HG03095 (cell line): ENCODE measurements around the gene DNAJC6.
A peak's percentile ranks its signal among the peaks of the same experiment; 100 is the strongest.
"Not testable (repeated sequence)": the region's sequence is repeated elsewhere in the genome, so short reads cannot be mapped to it uniquely, and the experiment has no call there.

Source experiments
- ATAC-seq: cut with Tn5 transposase; IDR thresholded peaks from one replicate; pipeline ENCODE4 v1.9.1; 2021; ENCODE audit warnings: moderate library complexity; ENCODE audit not compliant: unreplicated experiment

DNAJC6 gene

DNA sequence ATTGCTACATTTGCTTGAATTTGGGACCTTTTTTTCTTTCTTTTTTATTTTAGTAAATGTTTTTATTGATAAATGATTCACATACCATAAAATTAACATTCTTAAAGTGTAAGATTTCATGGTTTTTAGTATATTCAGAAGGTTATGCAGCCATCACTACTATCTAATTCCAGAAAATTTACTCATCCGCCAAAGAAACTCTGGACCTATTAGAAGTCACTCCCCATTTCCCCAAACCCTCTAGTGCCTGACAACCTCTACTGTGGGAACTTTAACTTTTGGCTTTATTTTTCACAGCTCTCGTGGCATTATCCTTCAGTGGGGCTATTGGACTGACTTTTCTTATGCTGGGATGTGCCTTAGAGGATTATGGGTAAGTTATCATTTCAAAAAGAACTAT is 115.7 kb downstream of the DNAJC6 start:
- no peak for ATAC-seq

DNA sequence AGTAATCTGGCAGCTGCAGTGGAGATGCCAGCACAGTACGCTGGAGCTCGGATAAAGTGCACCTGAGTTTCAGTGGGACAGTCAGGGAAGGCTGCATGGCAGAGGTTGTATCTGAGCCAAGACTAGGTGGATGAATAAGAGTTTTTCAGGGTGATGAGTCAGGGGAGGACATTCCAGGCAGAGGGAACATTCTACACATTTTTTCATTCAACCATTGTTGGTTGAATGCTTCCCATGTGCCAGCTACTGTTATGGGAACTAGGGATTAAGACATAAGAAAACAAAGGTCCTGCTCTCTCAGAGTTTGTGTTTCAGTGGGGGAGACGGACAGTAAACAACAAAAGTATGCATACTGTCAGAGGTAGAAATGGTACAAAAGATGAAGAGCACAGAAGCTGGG is 116.4 kb downstream of the DNAJC6 start:
- ATAC-seq: no peak

DNA sequence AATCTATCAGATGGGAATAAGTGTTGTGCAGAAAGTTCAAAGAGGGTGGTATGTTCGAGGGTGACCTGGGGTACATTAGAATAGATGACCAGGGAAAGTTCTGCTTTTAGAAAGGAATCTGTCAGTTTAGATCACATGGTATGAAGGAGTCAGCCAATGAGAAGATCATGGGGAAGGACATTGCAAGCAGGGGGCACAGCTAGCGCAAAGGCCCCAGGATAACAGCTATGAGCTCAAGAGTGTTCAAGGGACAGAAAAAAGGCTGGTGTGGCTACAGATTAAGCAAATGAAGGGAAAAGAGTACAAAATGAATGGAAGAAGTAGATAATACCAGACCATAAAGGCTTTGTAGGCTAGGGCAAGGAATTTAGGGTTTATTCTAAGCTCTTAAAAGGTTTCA is 119.7 kb downstream of the DNAJC6 start:
- no peak for ATAC-seq

DNA sequence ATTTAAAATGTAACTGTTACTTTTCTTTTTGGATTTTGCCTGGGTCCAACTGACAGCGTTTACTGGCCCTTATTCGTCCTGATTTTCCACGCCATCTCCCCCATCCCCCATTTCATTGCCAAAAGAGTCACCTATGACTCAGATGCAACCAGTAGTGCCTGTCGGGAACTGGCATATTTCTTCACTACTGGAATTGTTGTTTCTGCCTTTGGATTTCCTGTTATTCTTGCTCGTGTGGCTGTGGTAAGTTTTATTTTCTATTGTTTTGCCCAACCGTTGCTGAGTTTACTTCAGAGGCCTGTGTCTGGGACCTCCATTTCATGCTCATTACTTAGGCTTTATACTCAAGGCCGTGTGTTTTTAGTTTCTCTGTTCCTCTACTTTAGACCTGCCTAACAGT is 120.5 kb downstream of the DNAJC6 start:
- no peak for ATAC-seq

DNA sequence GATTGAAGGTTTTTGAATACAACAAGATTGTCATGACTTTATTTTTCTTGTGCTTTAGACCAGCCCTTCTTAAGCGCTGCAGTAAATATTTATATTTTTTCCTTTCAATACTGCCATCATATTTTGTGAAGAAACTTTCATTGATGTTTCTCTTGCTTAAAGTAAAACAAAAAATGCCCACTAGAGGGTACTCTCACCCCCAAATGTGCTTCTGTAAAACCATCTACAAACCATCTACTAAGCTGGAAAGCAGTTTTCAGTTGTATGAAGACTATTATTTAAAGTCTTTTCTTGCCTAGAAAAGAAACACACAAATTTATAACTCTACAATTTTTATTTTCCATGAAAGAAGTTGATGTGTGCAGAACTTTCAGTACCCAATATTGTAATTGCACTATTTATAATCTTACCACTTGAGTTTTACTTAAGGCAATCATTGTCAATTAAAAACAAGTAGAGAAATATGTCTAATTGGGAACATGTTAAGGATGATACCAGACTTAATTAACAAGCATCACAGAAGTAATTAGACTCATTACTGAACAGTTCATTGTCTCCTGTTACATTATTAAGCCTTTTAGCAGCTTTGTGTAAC is 121.9 kb downstream of the DNAJC6 start:
- ATAC-seq: no peak

DNA sequence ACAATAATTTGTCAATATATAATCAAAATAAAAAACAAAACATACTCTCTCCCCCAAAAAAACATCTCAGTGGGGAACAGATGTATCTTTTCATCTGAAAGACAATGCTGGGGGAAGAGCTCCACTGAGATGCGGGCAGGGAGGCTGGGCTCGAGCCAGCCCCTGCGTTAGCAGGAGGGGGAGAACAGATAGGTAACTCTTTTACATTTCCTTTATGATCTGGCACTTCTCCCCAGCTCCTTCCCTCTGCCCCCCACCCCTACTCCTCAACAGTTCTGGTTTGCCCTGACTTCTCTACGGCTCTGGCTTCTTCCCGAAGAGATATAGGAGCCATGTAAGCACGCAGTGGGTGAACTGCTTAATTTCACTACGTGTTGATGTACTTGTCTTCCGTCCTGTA is 123.6 kb downstream of the DNAJC6 start:
- no peak for ATAC-seq

GRCh38 chr1:65434255-65434654 is 124.9 kb downstream of the DNAJC6 start:
- no peak for ATAC-seq

GRCh38 chr1:65434760-65435159 is 125.4 kb downstream of the DNAJC6 start:
- ATAC-seq: no peak

DNA sequence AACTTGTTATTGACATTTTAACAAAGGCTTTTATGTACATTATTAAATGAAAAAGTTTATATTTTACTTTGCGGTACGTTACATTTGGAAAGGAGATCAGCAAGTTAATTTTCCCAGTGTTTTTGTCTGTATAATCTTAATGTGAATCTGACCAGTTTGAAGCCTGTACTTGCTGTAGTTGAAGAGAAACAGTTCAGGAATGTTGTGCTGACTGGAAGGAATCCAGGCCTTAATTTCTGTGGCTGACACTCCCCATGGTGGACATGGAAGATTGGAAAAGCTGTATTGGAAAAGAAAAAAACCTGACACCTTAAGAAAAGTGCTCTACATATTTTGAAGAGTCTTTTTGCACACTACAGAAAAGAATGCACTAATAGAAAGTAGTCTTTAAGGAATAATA is 126.6 kb downstream of the DNAJC6 start:
- no peak for ATAC-seq

GRCh38 chr1:65437616-65438015 is 128.3 kb downstream of the DNAJC6 start:
- ATAC-seq: no peak

- ATAC-seq: no peak
Measured at GRCh38 chr1:65440322-65440900, 131.1 kb downstream of the DNAJC6 start.

- ATAC-seq: no peak
Measured at GRCh38 chr1:65440915-65441314, 131.6 kb downstream of the DNAJC6 start.

DNA sequence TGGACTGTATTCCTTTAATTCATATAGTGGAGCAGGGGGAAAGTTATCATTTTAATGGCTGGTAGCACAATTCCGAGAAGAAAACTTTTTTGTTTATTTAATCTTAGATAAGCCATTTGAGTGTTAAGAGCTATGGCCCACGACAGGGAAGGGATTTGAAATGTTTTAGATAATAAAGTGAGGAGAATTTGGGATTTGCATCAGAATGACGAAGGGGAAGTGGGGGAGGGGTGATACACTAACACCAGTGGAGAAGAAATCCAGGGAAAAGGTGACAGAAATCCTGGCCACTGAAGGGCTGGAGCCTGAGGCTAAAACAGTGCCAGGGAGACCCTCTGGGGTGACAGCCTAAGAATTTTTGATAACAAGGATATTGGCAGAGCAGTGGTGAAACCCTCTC is 132.1 kb downstream of the DNAJC6 start:
- no peak for ATAC-seq

DNA sequence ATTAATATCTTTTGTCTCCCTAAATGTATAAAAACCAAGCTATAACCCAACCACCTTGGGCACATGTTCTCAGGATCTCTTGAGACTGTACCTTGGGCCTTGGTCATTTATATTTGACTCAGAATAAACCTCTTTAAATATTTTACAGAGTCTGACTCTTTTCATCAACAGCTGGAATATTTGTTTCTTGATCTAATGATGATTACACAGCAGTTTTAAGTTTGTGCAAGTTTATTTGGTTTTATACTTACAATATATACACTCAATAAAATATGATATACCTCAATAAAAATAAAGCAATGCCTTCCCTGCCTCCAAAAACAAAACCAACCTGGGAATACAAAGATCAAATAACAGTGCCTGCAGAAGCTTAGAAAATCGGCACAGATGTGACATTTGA is 133.1 kb downstream of the DNAJC6 start:
- no peak for ATAC-seq

- no peak for ATAC-seq
Measured at GRCh38 chr1:65443647-65444046, 134.3 kb downstream of the DNAJC6 start.

- ATAC-seq: no peak
Measured at GRCh38 chr1:65444128-65444640, 134.8 kb downstream of the DNAJC6 start.

- no peak for ATAC-seq
Measured at GRCh38 chr1:65445837-65446236, 136.5 kb downstream of the DNAJC6 start.

DNA sequence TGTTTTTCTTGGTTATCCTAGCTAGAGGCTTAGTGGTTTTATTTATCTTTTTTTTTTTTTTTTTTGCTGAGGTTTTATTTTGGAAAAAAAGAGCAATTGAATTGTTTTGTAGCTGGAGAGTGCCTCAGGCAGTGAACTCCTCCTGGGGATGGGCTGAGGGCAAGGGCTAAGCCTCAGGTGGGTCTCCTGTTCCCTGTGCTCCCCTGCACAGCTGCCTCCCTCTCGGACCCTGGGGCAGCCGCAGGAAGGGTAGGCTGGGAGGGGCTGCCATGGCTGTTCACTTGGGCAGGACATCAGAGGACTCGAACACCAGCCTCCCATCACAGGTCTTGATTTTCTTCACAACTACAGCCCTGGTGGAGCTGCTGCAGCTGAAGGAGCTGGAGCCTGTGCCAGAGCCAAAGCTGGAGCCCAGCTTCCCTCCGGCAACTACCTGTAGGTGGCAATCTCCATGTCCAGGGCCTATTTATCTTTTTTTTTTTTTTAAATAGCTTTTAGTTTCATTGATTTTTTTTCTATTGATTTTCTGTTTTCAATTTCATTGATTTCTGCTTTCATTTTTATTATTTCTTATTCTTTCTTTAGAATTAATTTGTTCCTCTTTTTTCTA is 140.0 kb downstream of the DNAJC6 start:
- no peak for ATAC-seq

- not testable (repeated sequence) for ATAC-seq
Measured at GRCh38 chr1:65455678-65456077, 146.3 kb downstream of the DNAJC6 start.

DNA sequence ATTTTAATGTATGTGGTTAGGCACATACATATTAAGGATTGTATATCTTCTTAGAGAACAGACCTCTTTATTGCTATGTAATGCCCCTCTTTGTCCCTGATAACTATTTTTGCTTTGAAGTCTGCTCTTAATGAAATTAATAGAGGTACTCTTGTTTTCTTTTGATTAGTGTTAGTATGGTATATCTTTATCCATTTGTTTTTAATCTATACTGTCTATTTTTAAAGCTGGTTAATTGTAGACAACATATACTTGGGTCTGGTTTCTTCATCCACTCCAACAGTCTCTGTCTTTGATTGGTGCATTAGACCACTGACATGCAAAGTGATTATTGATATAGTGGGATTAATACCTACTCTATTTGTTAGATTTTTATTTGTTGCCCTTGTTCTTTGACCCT is 147.1 kb downstream of the DNAJC6 start:
- ATAC-seq: no peak

DNA sequence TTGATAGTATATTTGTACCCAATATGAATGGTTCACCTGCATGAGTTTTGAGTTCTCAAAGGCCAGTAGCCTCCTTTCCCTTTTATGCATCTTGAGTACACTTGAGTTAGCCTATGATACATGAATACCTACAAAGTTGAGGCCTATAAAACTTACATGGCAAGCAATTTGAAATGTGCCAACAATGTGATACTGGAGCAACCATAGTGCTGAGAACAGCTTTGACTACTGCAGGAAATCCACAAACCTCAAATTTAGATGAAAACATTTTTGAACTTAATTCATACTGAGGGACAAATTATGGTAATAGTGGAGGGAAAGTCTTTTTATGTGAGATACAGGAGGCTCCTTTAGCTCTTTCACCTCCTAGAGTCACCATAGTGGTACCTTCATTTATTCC is 148.5 kb downstream of the DNAJC6 start:
- ATAC-seq: no peak

DNA sequence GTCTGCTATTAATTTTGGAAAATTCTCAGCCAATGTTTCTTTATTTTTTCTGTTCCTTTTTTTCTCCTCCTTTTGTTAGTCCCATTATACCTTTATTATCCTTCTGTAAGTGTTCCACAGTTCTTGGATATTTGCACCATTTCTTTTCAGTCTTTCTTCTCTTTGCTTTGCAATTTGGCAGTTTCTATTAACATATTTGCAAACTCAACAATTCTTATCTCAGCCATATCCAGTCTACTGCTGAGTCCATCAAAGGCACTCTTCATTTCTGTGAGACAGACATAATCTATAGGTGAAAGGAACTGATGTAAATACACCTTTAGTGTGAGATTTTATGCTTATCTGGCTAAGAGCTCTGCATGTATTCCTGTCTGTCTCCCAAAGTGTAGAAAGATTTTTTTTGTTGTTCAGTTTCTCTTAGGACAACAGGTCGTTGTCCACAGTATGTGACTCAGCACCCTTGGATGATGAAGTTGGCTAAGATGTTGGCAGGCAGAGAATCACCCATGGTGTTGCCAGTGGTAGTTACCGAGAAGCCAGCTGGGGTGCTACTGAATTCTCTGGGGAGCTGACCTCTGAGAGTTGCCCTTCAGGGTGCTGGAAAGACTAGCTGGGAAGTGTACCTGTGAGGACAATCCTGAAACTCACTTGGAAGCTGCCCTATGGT is 149.5 kb downstream of the DNAJC6 start:
- ATAC-seq: peak; percentile 26
